SJSA1 (cell line): ENCODE results near the gene CCT7. TPM values are rescaled to one million over a fixed set of nuclear protein-coding genes. Genes with fewer than 3 reads are reported as not detected.
"Not testable (repeated sequence)": the region's sequence is repeated elsewhere in the genome, so short reads cannot be mapped to it uniquely, and the experiment has no call there.

Source experiments
- DNase-seq, 2 experiments: peaks; one replicate each; pipeline ENCODE4 v3.0.0-alpha.2; 2015 to 2020; ENCODE audit warnings: low spot score in 2 of 2, low read depth in 1 of 2
- H3K27ac ChIP-seq: fragments of 250-450 bp; sonication (Bioruptor Pico); 2 replicates; pipeline ENCODE4 v1.5.1; 2020; ENCODE audit warnings: mild to moderate bottlenecking, moderate library complexity
- H3K27me3 ChIP-seq: fragments of 250-450 bp; sonication (Bioruptor Pico); replicated peaks from 2 replicates; pipeline ENCODE4 v1.5.1; 2020; ENCODE audit warnings: mild to moderate bottlenecking, moderate library complexity
- H3K36me3 ChIP-seq: fragments of 250-450 bp; sonication (Bioruptor Pico); 2 replicates; pipeline ENCODE4 v1.5.1; 2020; ENCODE audit warnings: mild to moderate bottlenecking
- H3K4me1 ChIP-seq: fragments of 250-450 bp; sonication (Bioruptor Pico); replicated peaks from 2 replicates; pipeline ENCODE4 v1.6.1; 2021; ENCODE audit warnings: mild to moderate bottlenecking
- H3K4me3 ChIP-seq: fragments of 250-450 bp; sonication (Bioruptor Pico); 2 replicates; pipeline ENCODE4 v1.5.1; 2020; ENCODE audit warnings: mild to moderate bottlenecking
- H3K9me3 ChIP-seq: fragments of 250-450 bp; sonication (Bioruptor Pico); replicated peaks from 2 replicates; pipeline ENCODE4 v1.5.1; 2020; ENCODE audit warnings: mild to moderate bottlenecking
- total RNA-seq: library from RNA; depleted of rRNA; stranded (reverse); fragments of >200 nt; shearing (Covaris generic); gene quantifications from 2 replicates; pipeline ENCODE4 v1.2.3, GENCODE V29; 2014; rRNA removed

The CCT7 gene
- total RNA-seq, result 570 and 815 TPM in 2 replicates

- H3K27ac ChIP-seq, result peak within 1 kb of the TSS; percentile 78
- peak; percentile 88 to 90 for DNase-seq
- H3K27me3 ChIP-seq, result no peaks in the 10 kb centered on the region
- no peaks in the 10 kb centered on the region for H3K9me3 ChIP-seq
- peak within 1 kb of the TSS; percentile 78 for H3K4me3 ChIP-seq
- H3K36me3 ChIP-seq, result peaks cover 49% of the 10 kb centered on the region
- peaks cover 18% of the 10 kb centered on the region for H3K4me1 ChIP-seq
These were observed at the start of gene CCT7 for GRCh38 chr2:73233932-73234832. TSS of gene CCT7 (plus strand) at chr2:73234308. CDS start at chr2:73234379, 71 bp downstream.

GRCh38 chr2:73185965-73186364 is 48.1 kb upstream of the CCT7 start:
- Histone ChIP-seq H3K36me3 (no peaks in the 10 kb centered on the region), H3K4me1 (no peaks in the 10 kb centered on the region), H3K9me3 (no peaks in the 10 kb centered on the region), H3K27me3 (peaks cover 17% of the 10 kb centered on the region; the same call in 1 of the 2 replicates), H3K27ac (no peak overlapping the region), H3K4me3 (no peak overlapping the region)
- no peak for DNase-seq

- Histone ChIP-seq H3K27ac (no peak overlapping the region), H3K27me3 (peaks cover 18% of the 10 kb centered on the region; the same call in 1 of the 2 replicates), H3K4me3 (no peak overlapping the region), H3K36me3 (no peaks in the 10 kb centered on the region), H3K4me1 (no peaks in the 10 kb centered on the region), H3K9me3 (no peaks in the 10 kb centered on the region)
- DNase-seq, result no peak
These were observed 46.6 kb upstream of the CCT7 start for GRCh38 chr2:73187549-73187948.

DNA sequence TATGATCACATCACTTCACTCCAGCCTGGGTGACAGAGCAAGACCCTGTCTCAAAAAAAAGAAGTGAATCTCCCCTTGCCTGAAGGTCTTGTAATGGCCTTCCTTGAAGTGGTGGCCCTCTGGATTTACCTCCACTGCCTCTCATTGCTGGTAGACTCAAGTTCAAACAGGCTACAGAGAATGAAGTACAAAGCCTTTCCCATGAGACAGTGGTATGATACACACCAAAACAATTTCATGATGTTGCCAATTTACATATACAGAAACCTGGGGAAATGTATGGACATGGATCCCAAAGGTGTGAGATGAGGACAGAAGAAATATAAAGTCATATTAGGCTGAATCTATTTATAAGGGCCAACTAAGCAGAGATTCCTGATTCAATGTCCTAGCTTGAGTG is 36.5 kb upstream of the CCT7 start:
- H3K4me3 ChIP-seq, result no peak overlapping the region
- no peaks in the 10 kb centered on the region for H3K4me1 ChIP-seq
- H3K27ac ChIP-seq, result no peak overlapping the region
- peaks cover 61% of the 10 kb centered on the region for H3K27me3 ChIP-seq
- no peaks in the 10 kb centered on the region for H3K36me3 ChIP-seq
- DNase-seq, result no peak
- peaks cover under 1% of the 10 kb centered on the region; the same call in 1 of the 2 replicates for H3K9me3 ChIP-seq

GRCh38 chr2:73200281-73200680 is 33.8 kb upstream of the CCT7 start:
- DNase-seq, H3K36me3 ChIP-seq, H3K27ac ChIP-seq, H3K4me1 ChIP-seq, H3K9me3 ChIP-seq, H3K4me3 ChIP-seq: not testable (repeated sequence)
- H3K27me3 ChIP-seq, result peaks cover 72% of the 10 kb centered on the region

- DNase-seq, result no peak
- H3K4me1 ChIP-seq, result no peaks in the 10 kb centered on the region
- H3K4me3 ChIP-seq, result no peak within 1 kb of the TSS
- no peaks in the 10 kb centered on the region for H3K36me3 ChIP-seq
- no peak within 1 kb of the TSS for H3K27ac ChIP-seq
- peaks cover 70% of the 10 kb centered on the region for H3K27me3 ChIP-seq
- H3K9me3 ChIP-seq, result peaks cover 4% of the 10 kb centered on the region; the same call in 1 of the 2 replicates
These were observed 31.7 kb upstream of the CCT7 start, which contains the start of gene NOTO for GRCh38 chr2:73202156-73203054. TSS of gene NOTO (plus strand) at chr2:73202574. CDS start at chr2:73202667, 93 bp downstream.

- Histone ChIP-seq H3K4me3 (no peak overlapping the region), H3K36me3 (no peaks in the 10 kb centered on the region), H3K4me1 (no peaks in the 10 kb centered on the region), H3K27me3 (peaks cover 66% of the 10 kb centered on the region), H3K27ac (no peak overlapping the region), H3K9me3 (peaks cover 4% of the 10 kb centered on the region; the same call in 1 of the 2 replicates)
- no peak for DNase-seq
These were observed 30.9 kb upstream of the CCT7 start for GRCh38 chr2:73203055-73203681.

GRCh38 chr2:73205611-73206010 is 28.5 kb upstream of the CCT7 start:
- H3K27me3 ChIP-seq, result peaks cover 54% of the 10 kb centered on the region
- no peak for DNase-seq
- no peaks in the 10 kb centered on the region for H3K4me1 ChIP-seq
- H3K27ac ChIP-seq, result no peak overlapping the region
- H3K4me3 ChIP-seq, result no peak overlapping the region
- peaks cover 4% of the 10 kb centered on the region; the same call in 1 of the 2 replicates for H3K9me3 ChIP-seq
- H3K36me3 ChIP-seq, result no peaks in the 10 kb centered on the region

DNA sequence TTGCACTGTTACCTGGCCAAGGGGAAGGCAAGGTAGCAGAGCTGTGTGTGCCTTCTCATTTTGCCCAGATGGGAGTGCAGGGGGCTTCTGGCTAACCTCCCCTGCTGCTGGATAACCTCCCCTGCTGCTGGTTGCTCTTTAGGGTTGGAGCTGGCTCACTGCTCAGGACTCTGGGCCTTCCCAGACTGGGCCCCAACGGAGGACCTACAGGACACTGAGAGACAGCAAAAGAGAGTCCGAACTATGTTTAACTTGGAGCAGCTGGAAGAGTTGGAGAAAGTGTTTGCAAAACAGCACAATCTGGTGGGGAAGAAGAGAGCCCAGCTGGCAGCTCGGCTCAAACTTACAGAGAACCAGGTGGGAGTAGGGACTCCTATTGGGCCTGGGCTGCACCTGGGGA is 25.9 kb upstream of the CCT7 start:
- DNase-seq, result no peak
- peaks cover 30% of the 10 kb centered on the region for H3K27me3 ChIP-seq
- no peaks in the 10 kb centered on the region; the same call in 1 of the 2 replicates for H3K4me1 ChIP-seq
- H3K27ac ChIP-seq, result no peak overlapping the region
- H3K4me3 ChIP-seq, result no peak overlapping the region
- no peaks in the 10 kb centered on the region for H3K9me3 ChIP-seq
- H3K36me3 ChIP-seq, result no peaks in the 10 kb centered on the region

GRCh38 chr2:73210019-73210418 is 24.1 kb upstream of the CCT7 start:
- DNase-seq, result no peak
- H3K4me3 ChIP-seq, result no peak overlapping the region
- H3K27me3 ChIP-seq, result peaks cover 19% of the 10 kb centered on the region
- no peak overlapping the region for H3K27ac ChIP-seq
- H3K36me3 ChIP-seq, result peaks cover 5% of the 10 kb centered on the region
- peaks cover 3% of the 10 kb centered on the region for H3K4me1 ChIP-seq
- no peaks in the 10 kb centered on the region for H3K9me3 ChIP-seq

- Histone ChIP-seq H3K27me3 (peaks cover 12% of the 10 kb centered on the region), H3K9me3 (no peaks in the 10 kb centered on the region), H3K36me3 (peaks cover 5% of the 10 kb centered on the region), H3K4me1 (peaks cover 9% of the 10 kb centered on the region), H3K27ac (no peak overlapping the region), H3K4me3 (no peak overlapping the region)
- DNase-seq, result no peak
These were observed 23.4 kb upstream of the CCT7 start for GRCh38 chr2:73210696-73211095.

GRCh38 chr2:73212098-73212447 is 22.0 kb upstream of the CCT7 start:
- H3K4me1 ChIP-seq, result peaks cover 9% of the 10 kb centered on the region
- H3K27me3 ChIP-seq, result no peaks in the 10 kb centered on the region; the same call in 1 of the 2 replicates
- H3K4me3 ChIP-seq, result no peak overlapping the region
- no peaks in the 10 kb centered on the region for H3K9me3 ChIP-seq
- H3K36me3 ChIP-seq, result peaks cover 5% of the 10 kb centered on the region
- H3K27ac ChIP-seq, result no peak overlapping the region
- DNase-seq, result no peak

DNA sequence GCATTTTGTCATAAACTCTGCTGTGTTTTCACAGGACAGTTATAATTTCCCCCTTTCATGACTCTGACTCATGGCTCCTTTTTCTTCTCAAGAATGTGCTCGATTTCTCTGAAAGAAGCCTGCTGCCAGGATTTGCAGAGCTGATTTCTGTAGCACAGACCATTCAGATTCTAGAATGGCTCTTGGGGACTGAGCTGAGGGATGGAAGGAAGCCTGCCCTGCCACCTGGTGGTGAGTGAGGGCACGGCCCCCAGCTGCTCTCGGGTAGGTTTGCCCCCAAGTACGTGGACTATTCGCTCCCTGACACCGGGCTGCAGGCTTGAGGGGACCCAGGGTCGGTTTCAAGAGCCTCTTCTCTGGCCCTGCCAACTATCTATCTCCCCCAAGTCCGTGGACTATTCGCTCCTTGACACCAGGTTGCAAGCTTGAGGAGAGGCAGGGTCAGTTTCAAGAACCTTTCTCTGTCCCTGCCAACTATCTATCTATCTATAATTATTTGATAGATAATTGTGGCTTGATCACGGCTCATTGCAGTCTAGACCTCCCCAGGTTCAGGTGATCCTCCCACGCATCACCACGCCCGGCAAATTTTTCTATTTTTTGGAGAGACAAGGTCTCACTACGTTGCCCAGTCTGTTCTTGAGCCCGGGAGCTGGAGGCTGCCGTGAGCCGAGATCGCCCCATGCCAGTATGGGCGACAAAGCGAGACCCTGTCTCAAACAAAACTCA is 21.5 kb upstream of the CCT7 start:
- H3K4me3 ChIP-seq, result no peak overlapping the region
- no peaks in the 10 kb centered on the region; the same call in 1 of the 2 replicates for H3K27me3 ChIP-seq
- H3K9me3 ChIP-seq, result no peaks in the 10 kb centered on the region
- peaks cover 9% of the 10 kb centered on the region for H3K4me1 ChIP-seq
- peak; percentile 52 to 70 for DNase-seq
- H3K36me3 ChIP-seq, result peaks cover 5% of the 10 kb centered on the region
- no peak overlapping the region for H3K27ac ChIP-seq
